Measurements from ENCODE around the gene DUSP22.

Gene DUSP22

DNA sequence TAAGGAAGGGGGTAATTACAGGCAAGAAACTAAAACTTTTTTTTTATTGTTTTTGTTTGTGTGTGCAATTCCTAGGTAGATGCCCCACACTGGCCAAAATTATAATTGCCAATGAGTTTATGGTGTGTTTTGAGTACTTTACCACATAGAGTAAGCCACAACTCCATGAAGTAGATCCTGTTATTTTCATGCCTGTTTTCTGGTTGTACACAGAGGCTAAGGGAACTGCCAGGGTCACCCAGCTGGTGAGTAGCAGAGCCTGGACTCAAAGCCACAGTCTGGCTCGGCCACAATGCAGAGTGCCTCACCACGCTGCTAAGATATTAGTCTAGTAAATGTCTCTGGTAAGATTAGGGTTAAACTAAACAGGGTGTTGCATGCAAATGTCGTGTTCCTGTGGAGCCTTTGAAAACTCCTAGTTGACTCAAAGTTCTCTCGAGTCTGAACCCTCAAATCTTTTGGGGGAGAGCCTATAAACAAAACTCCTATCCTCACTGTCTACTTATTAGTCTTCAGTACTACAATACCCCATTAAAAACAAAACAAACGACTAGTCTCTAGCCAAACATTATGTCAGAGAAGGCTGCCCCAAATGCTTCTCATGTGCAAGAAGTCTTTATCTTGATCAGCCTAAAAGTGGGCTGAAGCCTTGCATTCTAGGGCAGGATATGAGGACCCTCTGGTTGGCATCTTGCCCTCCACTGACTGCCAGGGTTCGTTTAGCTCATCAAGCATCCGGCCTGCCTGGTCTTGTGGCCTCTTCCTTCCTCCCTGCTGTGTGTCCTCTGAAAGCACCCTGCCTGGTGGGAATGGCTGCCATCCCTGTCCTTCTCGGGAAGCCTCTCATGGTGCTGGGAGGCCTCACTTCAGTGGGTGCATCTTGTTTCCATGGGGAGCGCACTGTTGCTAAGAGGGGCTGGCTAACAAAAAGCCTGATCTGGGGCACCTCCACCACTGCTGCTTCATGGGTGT lies 4.2 kb downstream of the DUSP22 start:
- DNase-seq (ENCODE audit: low read depth): no peak

- no peak for DNase-seq (ENCODE audit: low read depth)
Observed at GRCh38 chr6:297571-298232, 5.4 kb downstream of the DUSP22 start.

DNA sequence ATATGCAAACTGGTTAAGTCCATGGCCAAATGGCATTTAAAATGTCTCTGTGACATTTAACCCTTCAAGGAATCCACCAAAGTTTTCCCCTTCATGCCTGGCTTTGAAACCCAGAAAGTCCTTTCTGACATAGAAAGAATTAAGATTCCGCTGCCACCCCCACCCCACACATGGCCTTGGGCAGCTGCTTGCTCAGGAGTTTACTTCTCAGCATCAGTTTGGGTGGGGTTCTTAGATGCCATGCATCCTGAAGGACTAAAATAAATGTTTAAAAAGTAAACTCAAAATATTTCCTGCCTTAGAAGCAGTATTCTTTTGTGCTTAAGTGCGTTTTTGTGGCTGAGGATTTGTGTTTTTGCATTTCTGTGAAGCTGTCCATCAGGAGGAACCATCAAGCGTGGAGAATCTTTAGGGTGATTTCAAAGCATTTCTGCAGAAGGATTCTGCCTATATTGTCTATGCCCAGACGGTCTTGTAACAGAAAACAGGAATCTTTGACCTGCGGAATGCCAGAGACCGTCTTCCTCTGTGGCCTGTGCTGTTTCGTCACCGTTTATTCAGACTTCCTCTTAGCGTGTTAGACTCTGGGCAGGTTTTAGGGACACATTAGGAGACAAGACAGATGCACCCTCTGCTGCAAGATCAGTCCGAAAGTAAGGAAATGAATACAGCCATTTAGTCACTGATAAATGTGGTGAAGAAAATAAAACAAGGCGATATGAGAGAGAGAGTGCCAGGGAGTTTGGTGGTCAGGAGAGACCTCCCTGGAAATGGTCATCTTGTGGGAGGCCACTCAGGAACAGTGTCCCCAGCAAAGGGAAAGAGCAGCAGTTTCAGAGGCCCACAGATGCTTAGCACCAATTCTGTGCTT lies 6.2 kb downstream of the DUSP22 start:
- DNase-seq (ENCODE audit: low read depth): no peak

DNA sequence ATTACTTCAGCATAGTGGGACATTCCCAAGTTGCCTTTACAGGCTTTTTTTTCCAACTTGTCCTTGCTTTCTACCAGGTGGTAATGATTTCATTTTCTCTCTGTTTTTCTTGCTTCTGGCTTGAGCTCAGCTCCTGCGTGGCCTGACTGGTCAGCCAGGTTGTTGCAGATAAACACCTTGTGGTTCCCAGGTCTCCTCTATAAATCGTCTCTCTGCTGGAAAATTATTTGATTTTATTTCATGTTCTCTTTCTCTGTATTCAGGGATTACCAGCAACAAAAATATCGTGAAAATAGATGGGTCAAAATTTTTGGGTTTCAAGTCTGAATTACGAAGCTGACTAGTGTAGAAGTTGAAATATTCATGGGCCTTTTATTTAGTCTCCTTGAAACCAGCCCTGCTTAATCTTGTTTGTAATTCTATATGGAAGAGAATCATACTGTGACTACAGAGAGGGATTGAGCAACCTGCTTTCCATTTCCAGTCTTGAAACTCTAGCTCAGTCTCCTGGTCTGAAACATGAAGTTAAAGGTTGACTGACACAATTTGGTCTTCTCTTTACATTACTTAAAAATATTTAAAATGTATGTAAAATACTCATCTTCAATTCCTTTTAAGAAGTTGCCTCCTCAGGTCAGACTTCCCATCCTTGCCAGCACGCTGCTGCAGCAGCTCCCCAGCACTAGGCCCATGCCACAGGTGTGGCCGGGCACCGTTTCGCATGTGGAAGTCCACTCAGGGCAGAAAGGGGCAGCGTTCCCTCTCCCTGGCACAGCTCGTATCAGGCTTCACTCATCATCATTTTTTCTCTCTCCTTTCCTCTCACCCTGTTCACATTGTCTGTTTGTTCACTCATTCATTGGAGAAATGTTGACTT lies 7.1 kb downstream of the DUSP22 start:
- DNase-seq (ENCODE audit: low read depth): no peak

DNA sequence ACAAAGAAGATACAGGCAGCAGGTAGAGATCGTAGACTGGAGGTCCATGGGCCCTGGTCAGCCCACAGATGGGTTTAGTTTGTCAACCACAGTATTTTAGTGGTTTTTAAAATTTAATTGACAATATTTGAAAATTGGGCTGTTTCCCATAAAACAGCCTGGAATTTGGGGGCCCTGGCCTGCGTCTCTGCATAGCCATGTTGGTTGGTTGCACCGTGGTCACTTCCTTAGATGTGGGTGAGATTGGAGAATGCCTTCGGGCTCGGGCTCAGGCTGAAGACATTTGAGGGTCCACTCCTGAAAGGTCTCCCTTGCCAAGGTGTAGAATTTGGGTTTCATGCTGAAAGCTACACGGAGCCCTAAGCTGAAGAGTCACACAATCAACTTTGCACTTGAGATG lies 7.7 kb downstream of the DUSP22 start:
- DNase-seq (ENCODE audit: low read depth): no peak

- no peak for DNase-seq (ENCODE audit: low read depth)
Observed at GRCh38 chr6:300494-301198, 8.4 kb downstream of the DUSP22 start.

- no peak for DNase-seq (ENCODE audit: low read depth)
Observed at GRCh38 chr6:301526-301925, 9.2 kb downstream of the DUSP22 start.

DNA sequence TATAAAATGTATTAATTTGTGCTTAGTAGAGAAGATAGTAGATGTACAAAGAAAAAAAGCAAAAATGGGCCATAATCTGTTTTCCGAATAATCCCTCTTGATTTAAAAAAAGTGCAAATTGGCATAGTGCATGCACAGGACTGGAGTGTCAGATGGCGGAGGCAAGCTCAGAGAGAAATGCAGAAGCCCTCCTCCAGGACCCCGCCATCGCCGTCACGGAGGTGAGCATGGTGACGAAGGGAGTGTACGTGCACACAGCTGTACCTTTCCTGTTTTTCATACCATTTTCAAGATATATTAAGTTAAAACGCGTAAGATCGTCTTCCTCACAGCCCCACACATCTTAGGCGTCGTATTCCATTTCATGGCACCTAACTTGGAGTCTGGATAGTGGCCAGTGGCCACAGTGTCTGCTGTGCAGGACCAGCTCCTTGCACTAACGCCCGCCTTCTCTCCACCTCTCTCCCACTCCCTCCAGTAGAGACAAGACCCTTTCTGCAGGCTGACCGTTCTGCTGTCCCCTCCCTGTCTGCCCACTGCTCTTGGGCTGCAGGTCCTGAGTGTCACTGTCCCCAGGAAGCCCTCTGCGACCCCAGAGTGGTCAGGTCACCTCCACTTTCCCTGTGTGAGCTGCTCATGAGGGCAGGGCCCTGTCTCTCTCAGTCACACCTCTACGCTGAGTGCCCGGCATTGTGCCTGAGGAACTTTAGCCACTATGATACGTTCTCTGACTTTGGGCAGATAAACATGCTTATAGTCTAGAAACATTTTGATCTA lies 9.8 kb downstream of the DUSP22 start:
- DNase-seq (ENCODE audit: low read depth): no peak

DNA sequence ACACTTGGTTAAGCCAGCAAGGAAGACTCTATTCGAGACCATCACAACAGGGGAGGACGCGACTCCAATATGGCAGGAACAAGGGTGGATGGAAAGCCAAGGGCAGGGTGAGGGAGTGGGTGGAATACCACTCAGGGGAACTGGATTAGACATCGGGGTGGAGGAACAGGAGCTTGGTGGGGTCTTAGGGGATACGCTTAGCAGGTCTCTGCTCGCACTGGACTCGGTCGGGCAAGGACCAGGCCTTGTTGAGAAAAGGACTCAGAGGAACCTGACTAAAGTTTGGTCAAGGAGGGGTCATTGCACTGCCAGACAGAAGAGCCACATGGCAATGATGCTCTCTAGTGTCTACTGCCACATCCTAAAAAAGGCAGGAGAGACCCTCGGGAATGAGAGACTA lies 10.5 kb downstream of the DUSP22 start:
- no peak for DNase-seq (ENCODE audit: low read depth)

DNA sequence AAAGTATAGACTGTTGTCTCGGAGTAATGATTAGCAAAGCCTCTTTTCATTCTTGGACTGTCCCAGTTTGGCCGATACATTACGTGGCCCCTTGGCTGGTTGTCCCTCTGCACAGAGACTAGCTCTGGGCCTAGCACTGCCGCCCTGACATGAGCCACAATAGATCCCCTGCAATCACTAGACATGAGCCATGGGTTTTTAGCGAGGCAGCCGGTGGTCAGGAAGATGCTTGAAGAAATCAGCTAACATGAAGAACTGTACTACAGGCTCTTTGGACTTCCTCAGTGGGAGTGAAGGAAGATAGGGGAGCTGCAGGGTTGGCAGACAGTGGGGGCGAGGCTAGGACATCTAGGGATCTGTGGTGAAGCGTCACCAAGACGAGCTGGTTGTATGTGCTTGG lies 11.0 kb downstream of the DUSP22 start:
- no peak for DNase-seq (ENCODE audit: low read depth)

DNA sequence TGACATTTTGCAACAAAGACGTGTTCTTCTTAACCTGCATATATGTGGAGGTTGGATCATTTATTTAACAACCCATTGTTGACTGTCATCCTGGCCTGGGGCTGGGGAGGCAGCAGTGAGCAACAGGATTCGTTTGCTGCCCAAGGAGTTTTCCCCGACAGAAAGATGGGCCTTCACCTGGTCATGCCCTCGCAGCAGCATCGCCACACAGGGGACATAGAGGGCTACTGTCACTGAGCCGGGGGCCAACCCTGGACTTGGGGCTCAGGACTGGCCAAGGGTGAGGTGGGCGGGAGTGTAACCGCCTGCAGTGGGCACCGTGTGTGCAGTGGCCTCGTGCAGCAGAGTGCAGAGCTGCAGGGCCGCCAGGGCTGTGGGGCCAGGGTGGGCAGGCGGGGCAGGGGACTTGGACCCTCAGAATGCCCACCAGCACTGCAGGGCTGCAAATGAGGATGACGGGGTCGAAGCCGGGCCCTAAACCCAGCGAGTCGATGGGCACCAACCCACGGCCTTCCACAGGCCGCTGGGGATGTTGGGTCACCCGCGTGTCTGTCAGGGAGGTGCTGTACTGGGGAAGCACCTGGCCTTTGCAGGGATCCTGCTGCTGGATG lies 11.8 kb downstream of the DUSP22 start:
- DNase-seq (ENCODE audit: low read depth): no peak

- no peak for DNase-seq (ENCODE audit: low read depth)
Observed at GRCh38 chr6:304833-305370, 12.6 kb downstream of the DUSP22 start.

DNA sequence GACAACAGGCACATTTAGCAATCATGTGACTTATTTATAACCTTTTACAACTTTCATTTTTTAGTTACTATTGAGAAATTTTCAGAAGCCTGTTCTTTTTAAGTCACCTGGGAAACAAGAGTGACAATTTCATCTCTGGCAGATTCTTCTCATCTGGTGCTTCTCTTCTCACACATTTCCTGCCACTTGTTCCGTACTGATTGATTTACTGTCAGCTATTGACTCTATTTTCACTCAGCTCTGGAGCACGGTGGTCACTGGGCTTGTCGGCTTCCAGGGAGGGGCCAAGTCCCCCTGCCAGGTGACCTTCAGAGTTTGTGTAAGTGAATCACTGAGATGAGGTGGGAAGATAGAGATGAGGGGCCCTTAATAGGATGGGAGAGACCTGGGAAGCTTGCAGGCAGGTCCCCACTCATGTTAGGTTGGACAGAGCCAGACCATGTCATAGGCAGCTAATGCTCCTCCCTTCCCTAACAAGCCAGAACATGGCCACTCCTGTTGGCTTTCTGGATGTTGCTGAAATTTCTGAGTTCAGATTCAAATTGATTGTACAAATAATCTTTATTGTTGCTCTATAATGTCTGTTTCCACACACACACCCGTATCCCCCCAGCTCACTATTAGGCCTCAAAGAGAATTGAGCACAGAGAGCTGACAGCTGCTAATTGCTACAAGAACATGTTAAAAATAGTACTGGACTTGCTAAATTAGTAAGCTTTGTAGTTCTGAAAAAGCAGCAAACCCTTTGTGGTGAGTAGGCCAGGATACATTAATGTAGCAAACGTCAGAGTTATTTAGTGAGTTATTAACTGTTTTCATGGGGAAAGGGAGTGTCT lies 13.3 kb downstream of the DUSP22 start:
- DNase-seq (ENCODE audit: low read depth): no peak

- no peak for DNase-seq (ENCODE audit: low read depth)
Observed at GRCh38 chr6:306641-307061, 14.4 kb downstream of the DUSP22 start.

- no peak for DNase-seq (ENCODE audit: low read depth)
Observed at GRCh38 chr6:307065-307814, 15.0 kb downstream of the DUSP22 start.

DNA sequence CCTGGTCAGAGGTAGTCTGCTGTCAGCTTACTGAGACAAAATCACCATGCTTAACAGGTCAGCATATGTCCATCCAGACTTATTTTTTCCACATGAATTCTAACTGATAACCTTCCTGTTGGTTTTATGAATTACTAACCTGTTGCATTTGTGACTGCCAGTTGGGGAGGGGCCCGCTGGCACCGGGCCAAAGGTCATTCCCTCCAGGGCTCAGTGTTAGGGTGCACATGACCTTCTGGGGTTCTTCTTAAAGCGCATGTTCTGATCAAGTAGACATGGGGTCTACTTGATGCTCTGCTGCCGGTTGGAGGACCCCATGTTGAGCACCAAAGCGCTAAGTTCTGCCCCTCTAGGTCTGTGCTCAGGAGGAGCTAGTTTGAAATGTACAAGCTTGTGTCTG lies 15.6 kb downstream of the DUSP22 start:
- DNase-seq (ENCODE audit: low read depth): no peak

DNA sequence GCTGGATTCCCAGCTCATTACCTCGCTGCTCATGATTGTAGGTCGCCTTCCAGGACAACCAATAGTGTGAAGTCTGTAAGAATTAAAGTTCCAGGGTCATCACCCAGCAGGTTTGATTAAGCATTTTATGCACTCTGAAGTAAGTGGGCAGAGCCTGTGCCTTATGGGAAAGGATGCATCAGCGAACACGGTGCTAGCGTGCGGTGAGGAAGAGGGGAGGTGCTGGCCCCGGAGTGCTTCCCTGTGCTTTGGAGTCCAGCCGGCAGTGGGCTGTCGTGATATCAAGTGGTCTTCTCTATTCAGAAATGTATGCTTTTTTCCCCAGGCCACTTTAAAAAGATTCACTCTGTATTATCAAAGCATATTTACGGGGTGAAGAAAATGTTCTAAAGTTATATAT lies 16.0 kb downstream of the DUSP22 start:
- DNase-seq (ENCODE audit: low read depth): no peak

GRCh38 chr6:308768-309167 lies 16.5 kb downstream of the DUSP22 start:
- DNase-seq (ENCODE audit: low read depth): no peak

Measured in HS-27A (cell line).